ENCODE measurements around the gene RYR1. TPM values are rescaled to one million over a fixed set of nuclear protein-coding genes. Genes with fewer than 3 reads are reported as not detected.

Gene RYR1
- total RNA-seq, 6 experiments from 2014 or later: not detected

DNA sequence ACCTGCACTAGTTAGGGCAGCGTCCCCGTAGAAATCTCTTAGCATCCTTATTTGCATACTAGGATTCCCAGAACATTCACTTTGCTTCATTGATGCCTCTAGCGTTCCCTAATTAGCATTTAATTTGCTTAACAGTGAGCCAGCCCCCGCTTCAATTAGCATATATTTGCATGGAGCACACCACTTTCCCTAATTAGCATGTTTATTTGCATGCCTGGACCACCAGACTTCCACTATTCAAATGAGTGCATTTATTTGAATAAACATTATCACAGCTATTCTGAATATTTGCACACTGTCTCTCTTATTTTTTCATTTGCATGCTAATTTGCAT is 69.6 kb downstream of the RYR1 start:
- H3K36me3 Mint-ChIP-seq (ENCODE audit: low read depth): no peaks in the 10 kb centered on the region
- H3K4me3 Mint-ChIP-seq: no peak overlapping the region
- DNase-seq: no peak
- peaks cover 12% of the 10 kb centered on the region for H3K27me3 Mint-ChIP-seq (ENCODE audit: insufficient read depth)
- TF ChIP-seq, protein P1, sequence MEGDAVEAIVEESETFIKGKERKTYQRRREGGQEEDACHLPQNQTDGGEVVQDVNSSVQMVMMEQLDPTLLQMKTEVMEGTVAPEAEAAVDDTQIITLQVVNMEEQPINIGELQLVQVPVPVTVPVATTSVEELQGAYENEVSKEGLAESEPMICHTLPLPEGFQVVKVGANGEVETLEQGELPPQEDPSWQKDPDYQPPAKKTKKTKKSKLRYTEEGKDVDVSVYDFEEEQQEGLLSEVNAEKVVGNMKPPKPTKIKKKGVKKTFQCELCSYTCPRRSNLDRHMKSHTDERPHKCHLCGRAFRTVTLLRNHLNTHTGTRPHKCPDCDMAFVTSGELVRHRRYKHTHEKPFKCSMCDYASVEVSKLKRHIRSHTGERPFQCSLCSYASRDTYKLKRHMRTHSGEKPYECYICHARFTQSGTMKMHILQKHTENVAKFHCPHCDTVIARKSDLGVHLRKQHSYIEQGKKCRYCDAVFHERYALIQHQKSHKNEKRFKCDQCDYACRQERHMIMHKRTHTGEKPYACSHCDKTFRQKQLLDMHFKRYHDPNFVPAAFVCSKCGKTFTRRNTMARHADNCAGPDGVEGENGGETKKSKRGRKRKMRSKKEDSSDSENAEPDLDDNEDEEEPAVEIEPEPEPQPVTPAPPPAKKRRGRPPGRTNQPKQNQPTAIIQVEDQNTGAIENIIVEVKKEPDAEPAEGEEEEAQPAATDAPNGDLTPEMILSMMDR (IDR thresholded peaks at IDR 0.05): no peak
- H3K9me3 Mint-ChIP-seq: no peaks in the 10 kb centered on the region
- no peaks in the 10 kb centered on the region for H3K4me1 Mint-ChIP-seq (ENCODE audit: low read depth)
- H3K27ac Mint-ChIP-seq: no peak overlapping the region

DNA sequence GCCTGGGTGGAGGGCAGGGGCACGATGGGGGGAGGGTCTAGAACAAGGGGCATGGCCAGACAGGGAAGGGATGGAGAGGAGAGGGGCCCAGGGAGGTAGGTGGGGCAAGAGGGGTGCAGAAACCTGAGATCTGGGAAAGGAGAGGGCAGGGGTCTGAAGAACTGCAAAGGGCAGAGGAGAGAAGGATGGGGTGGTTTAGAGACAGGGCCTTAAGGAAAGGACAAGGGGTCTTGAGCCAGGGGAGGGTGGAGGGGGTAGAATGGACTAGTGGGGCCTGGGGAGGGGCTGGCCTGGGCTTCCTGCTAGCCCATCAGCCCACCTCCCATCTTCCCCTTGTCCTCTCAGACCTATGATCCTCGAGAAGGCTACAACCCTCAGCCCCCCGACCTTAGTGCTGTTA is 72.5 kb downstream of the RYR1 start:
- no peak overlapping the region for H3K27ac Mint-ChIP-seq
- no peak overlapping the region for H3K4me3 Mint-ChIP-seq
- no peak for DNase-seq
- no peaks in the 10 kb centered on the region for H3K9me3 Mint-ChIP-seq
- TF ChIP-seq, protein P1 (IDR thresholded peaks at IDR 0.05): no peak
- no peaks in the 10 kb centered on the region for H3K4me1 Mint-ChIP-seq (ENCODE audit: low read depth)
- peaks cover 11% of the 10 kb centered on the region for H3K27me3 Mint-ChIP-seq (ENCODE audit: insufficient read depth)
- no peaks in the 10 kb centered on the region for H3K36me3 Mint-ChIP-seq (ENCODE audit: low read depth)

DNA sequence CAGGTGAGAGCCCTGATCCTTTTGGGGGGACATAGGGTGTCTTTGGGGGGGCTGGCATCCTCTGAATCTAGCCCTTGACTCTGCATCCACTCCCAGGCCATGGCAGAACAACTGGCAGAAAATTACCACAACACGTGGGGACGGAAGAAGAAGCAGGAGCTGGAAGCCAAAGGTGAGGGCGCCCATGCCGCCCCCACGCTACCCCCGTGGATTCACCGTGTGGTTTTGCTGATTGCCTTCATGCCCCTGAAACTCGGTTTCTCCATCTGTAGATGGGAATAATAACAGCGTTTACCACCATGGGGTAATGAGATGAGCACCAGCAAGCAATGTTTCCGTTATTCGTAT is 72.9 kb downstream of the RYR1 start:
- TF ChIP-seq, protein P1 (IDR thresholded peaks at IDR 0.05): no peak
- Mint-ChIP-seq H3K9me3 (no peaks in the 10 kb centered on the region), H3K27ac (no peak overlapping the region), H3K36me3 (ENCODE audit: low read depth) (no peaks in the 10 kb centered on the region), H3K4me1 (ENCODE audit: low read depth) (no peaks in the 10 kb centered on the region), H3K4me3 (no peak overlapping the region), H3K27me3 (ENCODE audit: insufficient read depth) (peaks cover 11% of the 10 kb centered on the region)
- no peak for DNase-seq

DNA sequence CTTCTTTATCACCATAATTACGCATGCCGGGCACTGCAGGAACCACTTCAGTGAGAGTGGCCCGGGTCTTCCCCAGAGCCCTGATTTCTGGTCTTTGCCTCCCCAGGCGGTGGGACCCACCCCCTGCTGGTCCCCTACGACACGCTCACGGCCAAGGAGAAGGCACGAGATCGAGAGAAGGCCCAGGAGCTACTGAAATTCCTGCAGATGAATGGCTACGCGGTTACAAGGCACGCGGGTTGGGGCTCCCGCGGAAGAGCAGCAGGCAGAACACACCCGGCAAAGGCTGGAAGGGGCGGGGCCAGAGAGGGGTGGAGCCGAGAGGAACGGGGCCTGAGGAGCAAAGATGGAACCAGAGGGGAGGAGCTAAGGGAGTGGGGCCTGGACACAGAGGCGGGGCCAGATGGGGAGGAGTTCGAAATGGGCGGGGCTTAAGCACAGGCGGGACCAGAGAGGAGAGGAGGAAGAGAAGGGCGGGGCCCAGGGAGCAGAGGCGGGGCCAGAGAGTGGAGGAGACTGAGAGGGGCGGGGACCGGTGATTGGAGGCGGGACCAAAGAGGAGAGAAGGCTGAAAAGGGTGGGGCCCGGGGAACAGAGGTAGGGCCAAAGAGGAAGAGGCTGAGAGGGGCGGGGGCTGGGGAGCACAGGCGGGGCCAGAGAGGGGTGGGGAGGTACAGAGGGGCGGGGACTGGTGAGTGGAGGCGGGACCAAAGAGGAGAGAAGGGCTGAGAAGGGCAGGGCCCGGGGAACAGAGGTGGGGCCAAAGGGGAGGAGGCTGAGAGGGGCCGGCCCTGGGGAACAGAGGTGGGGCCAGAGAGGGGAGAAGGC is 73.4 kb downstream of the RYR1 start:
- H3K4me1 Mint-ChIP-seq (ENCODE audit: low read depth): no peaks in the 10 kb centered on the region
- peaks cover 10% of the 10 kb centered on the region for H3K27me3 Mint-ChIP-seq (ENCODE audit: insufficient read depth)
- TF ChIP-seq, protein P1 (IDR thresholded peaks at IDR 0.05): no peak
- no peak overlapping the region for H3K27ac Mint-ChIP-seq
- H3K9me3 Mint-ChIP-seq: no peaks in the 10 kb centered on the region
- H3K36me3 Mint-ChIP-seq (ENCODE audit: low read depth): no peaks in the 10 kb centered on the region
- peak; percentile 6 for DNase-seq
- H3K4me3 Mint-ChIP-seq: no peak overlapping the region

DNA sequence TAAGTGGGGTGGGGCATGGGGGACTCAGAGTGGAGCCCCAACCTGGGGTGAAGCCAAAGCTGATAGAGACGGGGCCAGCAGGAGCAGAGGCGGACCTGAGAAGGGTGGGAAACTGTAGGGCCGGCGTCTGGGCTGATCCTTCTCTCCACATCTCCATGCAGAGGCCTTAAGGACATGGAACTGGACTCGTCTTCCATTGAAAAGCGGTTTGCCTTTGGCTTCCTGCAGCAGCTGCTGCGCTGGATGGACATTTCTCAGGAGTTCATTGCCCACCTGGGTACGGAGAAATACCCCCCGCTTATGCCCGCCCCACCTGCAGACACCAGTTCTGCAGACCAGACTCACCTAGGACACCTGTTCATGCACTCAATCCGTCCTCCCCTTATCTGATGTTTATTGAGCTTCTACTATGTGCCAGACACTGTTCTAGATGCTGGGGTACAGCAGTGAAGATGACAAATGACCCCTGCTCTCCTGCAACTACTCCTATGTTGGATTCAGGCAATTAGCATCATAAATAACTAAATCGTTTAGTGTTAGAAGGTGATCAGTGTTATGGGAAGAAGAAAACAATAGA is 74.1 kb downstream of the RYR1 start:
- DNase-seq: no peak
- Mint-ChIP-seq H3K27me3 (ENCODE audit: insufficient read depth) (peaks cover 17% of the 10 kb centered on the region), H3K4me3 (no peak overlapping the region), H3K4me1 (ENCODE audit: low read depth) (no peaks in the 10 kb centered on the region), H3K27ac (no peak overlapping the region), H3K36me3 (ENCODE audit: low read depth) (no peaks in the 10 kb centered on the region), H3K9me3 (no peaks in the 10 kb centered on the region)
- TF ChIP-seq, protein P1 (IDR thresholded peaks at IDR 0.05): no peak

All from HFFc6 (cell line).